Measurements from ENCODE around the gene NDUFS6. TPM values are rescaled to one million over a fixed set of nuclear protein-coding genes. Genes with fewer than 3 reads are reported as not detected.

NDUFS6 gene
- total RNA-seq, 4 donors from 2014 or later, result 54.7 to 66.4 (median 55.7) TPM

GRCh38 chr5:1834721-1835429 is 33.7 kb downstream of the NDUFS6 start:
- WGBS, result 58% methylated on average over 21 of the region's 21 CpGs
- H3K36me3 ChIP-seq, result peaks cover 0 to 5% (median 3%) of the 10 kb centered on the region in 4 donors

GRCh38 chr5:1835431-1835830 is 34.2 kb downstream of the NDUFS6 start:
- no peak for DNase-seq (ENCODE audit: extremely low spot score)
- WGBS, result 89% methylated on average over 13 of the region's 13 CpGs
- no peak overlapping the region for H3K27ac ChIP-seq (replicated peaks in 1 of 4)
- no peaks in the 10 kb centered on the region for H3K4me1 ChIP-seq
- intact Hi-C loops (cut with DNase I), result no loop called here
- no peaks in the 10 kb centered on the region for H3K9me3 ChIP-seq
- H3K4me3 ChIP-seq, result no peak overlapping the region
- H3K36me3 ChIP-seq, result peaks cover 0 to under 1% (median 0%) of the 10 kb centered on the region in 4 donors
- H3K27me3 ChIP-seq, result peaks cover 0 to 64% (median 6%) of the 10 kb centered on the region in 4 donors
- TF ChIP-seq EP300 (IDR thresholded peaks at IDR 0.05), result no peak
- TF ChIP-seq POLR2AphosphoS5 (IDR thresholded peaks at IDR 0.05), result no peak
- no peak for TF ChIP-seq CTCF (IDR thresholded peaks at IDR 0.05)
- TF ChIP-seq POLR2A (IDR thresholded peaks at IDR 0.05; ENCODE audit: low read depth), result no peak

More at GRCh38 chr5:1834721-1835429, 33.7 kb downstream of the NDUFS6 start:
- Histone ChIP-seq H3K4me3 (no peak overlapping the region), H3K4me1 (no peaks in the 10 kb centered on the region), H3K9me3 (no peaks in the 10 kb centered on the region), H3K27me3 (peaks cover 0 to 59% (median 1%) of the 10 kb centered on the region in 4 donors), H3K27ac (replicated peaks in 1 of 4) (no peak overlapping the region)
- TF ChIP-seq CTCF (IDR thresholded peaks at IDR 0.05) (no peak), POLR2A (IDR thresholded peaks at IDR 0.05; ENCODE audit: low read depth) (no peak), POLR2AphosphoS5 (IDR thresholded peaks at IDR 0.05) (no peak), EP300 (IDR thresholded peaks at IDR 0.05) (no peak)
- no peak for DNase-seq (ENCODE audit: extremely low spot score)
- intact Hi-C loops (cut with DNase I), result no loop called here

- H3K27ac ChIP-seq (replicated peaks in 1 of 4), result no peak overlapping the region
- H3K27me3 ChIP-seq, result peaks cover 0 to 73% (median 10%) of the 10 kb centered on the region in 4 donors
- 65% methylated on average over 18 of the region's 23 CpGs for WGBS
- TF ChIP-seq CTCF (IDR thresholded peaks at IDR 0.05) (no peak), POLR2A (IDR thresholded peaks at IDR 0.05; ENCODE audit: low read depth) (no peak), EP300 (IDR thresholded peaks at IDR 0.05) (no peak), POLR2AphosphoS5 (IDR thresholded peaks at IDR 0.05) (no peak)
- intact Hi-C loops (cut with DNase I), result no loop called here
- no peaks in the 10 kb centered on the region for H3K36me3 ChIP-seq
- no peaks in the 10 kb centered on the region for H3K9me3 ChIP-seq
- H3K4me3 ChIP-seq, result no peak overlapping the region
- H3K4me1 ChIP-seq, result no peaks in the 10 kb centered on the region
- DNase-seq (ENCODE audit: extremely low spot score), result no peak
Observed at GRCh38 chr5:1836176-1836890, 35.1 kb downstream of the NDUFS6 start.

- Histone ChIP-seq H3K27ac (replicated peaks in 1 of 4) (no peak overlapping the region), H3K4me3 (no peak overlapping the region), H3K27me3 (peaks cover 0 to 79% (median 10%) of the 10 kb centered on the region in 4 donors), H3K9me3 (no peaks in the 10 kb centered on the region), H3K36me3 (no peaks in the 10 kb centered on the region), H3K4me1 (no peaks in the 10 kb centered on the region)
- intact Hi-C loops (cut with DNase I), result no loop called here
- DNase-seq (ENCODE audit: extremely low spot score), result no peak
- 81% methylated on average over 10 of the region's 32 CpGs for WGBS
- TF ChIP-seq CTCF (IDR thresholded peaks at IDR 0.05), result no peak
- no peak for TF ChIP-seq EP300 (IDR thresholded peaks at IDR 0.05)
- no peak for TF ChIP-seq POLR2A (IDR thresholded peaks at IDR 0.05; ENCODE audit: low read depth)
- TF ChIP-seq POLR2AphosphoS5 (IDR thresholded peaks at IDR 0.05), result no peak
Observed at GRCh38 chr5:1836891-1837880, 36.0 kb downstream of the NDUFS6 start.

Measured in esophagus muscularis mucosa (tissue), 4 donors.